Lung (tissue), 12 donors: ENCODE results near the gene MRPS6. TPM values are rescaled to one million over a fixed set of nuclear protein-coding genes. Genes with fewer than 3 reads are reported as not detected.

Source experiments
- ATAC-seq: fragments of 200-7000 bp; cut with Tn5 transposase; one replicate; pipeline ENCODE4 v1.9.1; 2020; ENCODE audit warnings: moderate number of reproducible peaks; ENCODE audit not compliant: insufficient read depth, low FRiP score
- DNase-seq, 3 donors: peaks; one replicate each; pipeline ENCODE4 v3.0.0-alpha.2; 2013 to 2017
- H3K27ac ChIP-seq, 2 donors: one replicate each; pipeline ENCODE4 v1.5.1; 2013; ENCODE audit warnings: mild to moderate bottlenecking in 2 of 2, moderate library complexity in 2 of 2, control low read depth in 1 of 2, inconsistent platforms in 1 of 2, low read depth in 1 of 2, low read length in 1 of 2
- H3K27me3 ChIP-seq, 3 donors: one replicate each; pipeline ENCODE4 v1.5.1; 2013; ENCODE audit warnings: low read length in 2 of 3; ENCODE audit not compliant: control insufficient read depth in 3 of 3, insufficient read depth in 3 of 3
- H3K36me3 ChIP-seq, 4 donors: one replicate each; pipeline ENCODE4 v1.5.1; 2013; ENCODE audit warnings: low read length in 4 of 4, mild to moderate bottlenecking in 1 of 4, moderate library complexity in 1 of 4; ENCODE audit not compliant: control insufficient read depth in 4 of 4, insufficient read depth in 4 of 4
- H3K4me1 ChIP-seq, 5 donors: one replicate each; pipeline ENCODE4 v1.5.1; 2013; ENCODE audit warnings: low read length in 5 of 5, mild to moderate bottlenecking in 2 of 5, moderate library complexity in 1 of 5; ENCODE audit not compliant: control insufficient read depth in 5 of 5, insufficient read depth in 5 of 5
- H3K4me3 ChIP-seq: one replicate; pipeline ENCODE4 v1.5.1; 2013; ENCODE audit warnings: mild to moderate bottlenecking, control low read depth, moderate library complexity
- H3K9ac ChIP-seq, 2 donors: one replicate each; pipeline ENCODE4 v1.5.1; 2013; ENCODE audit warnings: low read length in 2 of 2, control low read depth in 1 of 2; ENCODE audit not compliant: insufficient read depth in 1 of 2
- H3K9me3 ChIP-seq, 4 donors: one replicate each; pipeline ENCODE4 v1.5.1; 2013; ENCODE audit warnings: low read length in 3 of 4, mild to moderate bottlenecking in 1 of 4, moderate library complexity in 1 of 4; ENCODE audit not compliant: control insufficient read depth in 4 of 4, insufficient read depth in 3 of 4
- CTCF ChIP-seq: IDR thresholded peaks from 2 replicates; pipeline ENCODE4 v1.5.1; 2012; ENCODE audit warnings: mild to moderate bottlenecking; ENCODE audit errors: control extremely low read depth, extremely low read depth
- WGBS, 2 donors: extraction: QIAGEN DNeasy Blood & Tissue Kit; methylation state at CpG; one replicate each; pipeline ENCODE4 v1.1.7; 2013; 5-methylcytosine and 5-hydroxymethylcytosine counted together
- polyA plus RNA-seq, 2 donors: library from polyadenylated mRNA; stranded (reverse); fragments of 200-250 nt; gene quantifications; one replicate each; pipeline ENCODE4 v1.2.1, GENCODE V29; 2013
- total RNA-seq, 2 donors: library from RNA; depleted of rRNA in 1 of 2; stranded (reverse); fragments of >200 nt in 1 of 2; gene quantifications; one replicate each; pipeline ENCODE4 v1.2.1, GENCODE V29; 2014 to 2021
- donor health status: control.
- donor health status: control.
- donor health status: Bipolar disorder and iron deficiency.
- donor health status: healthy.
- donor health status: DM: yes; HTN: yes; CAD: no.

The MRPS6 gene
- total and polyA plus RNA-seq, 4 donors = 28.4 to 73.9 (median 37.1) TPM

GRCh38 chr21:34181431-34182039 lies 108.2 kb downstream of the MRPS6 start:
- Histone ChIP-seq H3K9ac (no peak overlapping the region), H3K36me3 (no peaks in the 10 kb centered on the region), H3K27me3 (no peaks in the 10 kb centered on the region), H3K4me3 (no peak overlapping the region), H3K27ac (no peak overlapping the region), H3K9me3 (peaks cover 0 to 2% (median 0%) of the 10 kb centered on the region in 4 donors), H3K4me1 (peaks cover 0 to 27% (median 0%) of the 10 kb centered on the region in 5 donors)
- no peak for ATAC-seq
- WGBS, 2 donors = 86 to 89% methylated on average over 8 of the region's 8 CpGs
- DNase-seq = peak in 1 of 3 donors; percentile 29
- TF ChIP-seq CTCF = no peak

GRCh38 chr21:34182436-34182835 lies 109.1 kb downstream of the MRPS6 start:
- WGBS, 2 donors = 87 to 94% methylated on average over 3 of the region's 3 CpGs
- Histone ChIP-seq H3K9ac (no peak overlapping the region), H3K4me1 (peaks cover 0 to 27% (median 0%) of the 10 kb centered on the region in 5 donors), H3K27me3 (no peaks in the 10 kb centered on the region), H3K9me3 (peaks cover 0 to under 1% (median 0%) of the 10 kb centered on the region in 4 donors), H3K27ac (no peak overlapping the region), H3K4me3 (no peak overlapping the region), H3K36me3 (no peaks in the 10 kb centered on the region)
- ATAC-seq (no peak), DNase-seq (no peak)
- no peak for TF ChIP-seq CTCF

- WGBS, 2 donors = 82 to 85% methylated on average over 5 of the region's 5 CpGs
- Histone ChIP-seq H3K9me3 (no peaks in the 10 kb centered on the region), H3K4me1 (peaks cover 0 to 37% (median 0%) of the 10 kb centered on the region in 5 donors), H3K36me3 (no peaks in the 10 kb centered on the region), H3K27ac (no peak overlapping the region), H3K27me3 (no peaks in the 10 kb centered on the region), H3K9ac (no peak overlapping the region), H3K4me3 (no peak overlapping the region)
- no peak for ATAC-seq
- no peak for TF ChIP-seq CTCF
- DNase-seq = peak in 2 of 3 donors; percentile 41 to 49
These were observed 110.1 kb downstream of the MRPS6 start for GRCh38 chr21:34183331-34183928.

- ATAC-seq = no peak
- DNase-seq = no peak
- TF ChIP-seq CTCF = no peak
- no peak overlapping the region for H3K27ac ChIP-seq
- H3K9me3 ChIP-seq = no peaks in the 10 kb centered on the region
- H3K27me3 ChIP-seq = no peaks in the 10 kb centered on the region
- peaks cover 0 to 36% (median 0%) of the 10 kb centered on the region in 5 donors for H3K4me1 ChIP-seq
- no peak overlapping the region for H3K9ac ChIP-seq
- H3K36me3 ChIP-seq = no peaks in the 10 kb centered on the region
- H3K4me3 ChIP-seq = no peak overlapping the region
- WGBS, 2 donors = 92 to 96% methylated on average over 5 of the region's 5 CpGs
These were observed 110.9 kb downstream of the MRPS6 start for GRCh38 chr21:34184232-34184631.
